ENCODE results near the gene SECTM1.

The SECTM1 gene

DNA sequence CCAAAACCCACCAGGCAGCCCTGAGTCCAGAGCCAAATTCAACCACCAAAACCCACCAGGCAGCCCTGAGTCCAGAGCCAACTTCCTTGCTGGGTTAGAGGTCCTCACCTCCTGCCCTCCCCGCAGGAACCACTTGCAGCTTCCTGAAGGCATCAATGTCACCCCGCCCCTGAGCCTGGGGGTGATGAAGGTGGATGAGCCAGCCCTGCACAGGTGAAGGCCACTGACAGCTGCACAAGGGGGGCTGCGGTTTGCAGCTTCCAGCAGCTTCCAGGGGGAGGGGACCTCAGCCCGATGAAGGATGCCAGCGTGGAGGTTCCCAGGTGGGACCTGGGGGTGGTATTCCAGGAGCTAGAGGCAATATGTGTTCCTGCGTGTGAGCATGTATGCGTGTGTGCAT lies 52.5 kb downstream of the SECTM1 start:
- no peaks in the 10 kb centered on the region for H3K9me3 ChIP-seq (ENCODE audit: control insufficient read depth, low read length)
- TF ChIP-seq CTCF (IDR thresholded peaks at IDR 0.05) = no peak
- H3K4me2 ChIP-seq (ENCODE audit: low read length) = no peak overlapping the region
- no peaks in the 10 kb centered on the region for H3K79me2 ChIP-seq
- no peak overlapping the region for H3K9ac ChIP-seq
- H2AFZ ChIP-seq = no peak overlapping the region
- H3K27ac ChIP-seq = no peak overlapping the region
- peaks cover 10% of the 10 kb centered on the region for H3K4me1 ChIP-seq
- H3K4me3 ChIP-seq (ENCODE audit: low read depth, low read length) = no peak overlapping the region
- no peaks in the 10 kb centered on the region for H3K27me3 ChIP-seq (ENCODE audit: control insufficient read depth, insufficient read depth, low read length)
- no peaks in the 10 kb centered on the region for H3K36me3 ChIP-seq (ENCODE audit: control insufficient read depth, insufficient read depth, low read length)

DNA sequence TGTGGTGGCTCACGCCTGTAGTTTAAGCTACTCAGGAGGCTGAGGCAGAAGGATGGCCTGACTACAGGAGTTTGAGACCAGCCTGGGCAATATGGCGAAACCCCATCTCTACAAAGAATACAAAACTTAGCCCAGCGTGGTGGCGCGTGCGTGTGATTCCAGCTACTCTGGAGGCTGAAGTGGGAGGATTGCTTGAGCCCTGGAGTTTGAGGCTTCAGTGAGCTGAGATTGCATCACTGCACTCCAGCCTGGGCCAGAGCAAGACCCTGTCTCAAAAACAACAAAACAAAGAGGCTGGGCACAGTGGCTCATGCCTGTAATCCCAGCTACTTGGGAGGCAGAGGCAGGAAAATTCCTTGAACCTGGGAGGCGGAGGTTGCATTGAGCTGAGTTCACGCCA lies 53.0 kb downstream of the SECTM1 start:
- Histone ChIP-seq H3K27me3 (ENCODE audit: control insufficient read depth, insufficient read depth, low read length) (no peaks in the 10 kb centered on the region), H3K9ac (no peak overlapping the region), H3K4me1 (peaks cover 10% of the 10 kb centered on the region), H3K79me2 (no peaks in the 10 kb centered on the region), H3K9me3 (ENCODE audit: control insufficient read depth, low read length) (no peaks in the 10 kb centered on the region), H3K4me2 (ENCODE audit: low read length) (no peak overlapping the region), H2AFZ (no peak overlapping the region), H3K4me3 (ENCODE audit: low read depth, low read length) (no peak overlapping the region), H3K36me3 (ENCODE audit: control insufficient read depth, insufficient read depth, low read length) (no peaks in the 10 kb centered on the region), H3K27ac (no peak overlapping the region)
- no peak for TF ChIP-seq CTCF (IDR thresholded peaks at IDR 0.05)

DNA sequence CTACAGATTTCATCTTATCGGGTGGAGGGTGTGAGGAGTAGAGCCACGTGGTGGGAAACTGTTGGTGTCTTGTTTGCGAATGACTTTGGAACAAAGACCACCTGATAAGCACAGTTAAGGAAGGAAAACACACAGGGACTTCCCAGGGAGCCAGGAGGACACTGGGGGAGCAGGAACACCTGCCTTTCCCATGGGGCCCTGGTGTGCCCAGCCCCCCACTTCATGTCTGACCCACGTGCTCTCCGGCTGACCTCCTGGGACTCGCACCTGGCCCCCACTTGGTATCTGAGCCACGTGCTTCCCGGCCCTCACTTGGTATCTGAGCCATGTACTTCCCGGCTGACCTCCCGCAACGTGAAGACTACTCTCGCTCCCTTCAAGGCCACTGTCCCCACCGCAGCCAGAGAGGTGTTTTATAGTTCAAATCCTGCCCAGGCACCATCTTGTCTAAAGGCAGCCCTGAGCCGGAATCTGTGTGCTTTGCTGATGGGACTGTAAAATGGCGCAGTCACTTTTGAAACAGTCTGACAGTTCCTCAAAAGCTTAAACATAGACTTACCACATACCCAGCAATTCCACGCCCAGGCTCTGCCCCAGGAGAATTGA lies 54.7 kb downstream of the SECTM1 start:
- peaks cover 10% of the 10 kb centered on the region for H3K4me1 ChIP-seq
- no peak for TF ChIP-seq CTCF (IDR thresholded peaks at IDR 0.05)
- no peak overlapping the region for H3K9ac ChIP-seq
- H3K4me3 ChIP-seq (ENCODE audit: low read depth, low read length) = no peak overlapping the region
- no peaks in the 10 kb centered on the region for H3K27me3 ChIP-seq (ENCODE audit: control insufficient read depth, insufficient read depth, low read length)
- H3K36me3 ChIP-seq (ENCODE audit: control insufficient read depth, insufficient read depth, low read length) = no peaks in the 10 kb centered on the region
- no peak overlapping the region for H3K27ac ChIP-seq
- H2AFZ ChIP-seq = no peak overlapping the region
- peaks cover 5% of the 10 kb centered on the region for H3K79me2 ChIP-seq
- no peaks in the 10 kb centered on the region for H3K9me3 ChIP-seq (ENCODE audit: control insufficient read depth, low read length)
- no peak overlapping the region for H3K4me2 ChIP-seq (ENCODE audit: low read length)

- no peak overlapping the region for H3K4me2 ChIP-seq (ENCODE audit: low read length)
- H3K9me3 ChIP-seq (ENCODE audit: control insufficient read depth, low read length) = no peaks in the 10 kb centered on the region
- no peaks in the 10 kb centered on the region for H3K36me3 ChIP-seq (ENCODE audit: control insufficient read depth, insufficient read depth, low read length)
- TF ChIP-seq CTCF (IDR thresholded peaks at IDR 0.05) = no peak
- H3K9ac ChIP-seq = no peak overlapping the region
- H3K4me3 ChIP-seq (ENCODE audit: low read depth, low read length) = no peak overlapping the region
- H3K4me1 ChIP-seq = peaks cover 7% of the 10 kb centered on the region
- no peak overlapping the region for H3K27ac ChIP-seq
- H2AFZ ChIP-seq = no peak overlapping the region
- H3K79me2 ChIP-seq = peaks cover 5% of the 10 kb centered on the region
- H3K27me3 ChIP-seq (ENCODE audit: control insufficient read depth, insufficient read depth, low read length) = no peaks in the 10 kb centered on the region
Observed at GRCh38 chr17:82278308-82278707, 55.3 kb downstream of the SECTM1 start.

DNA sequence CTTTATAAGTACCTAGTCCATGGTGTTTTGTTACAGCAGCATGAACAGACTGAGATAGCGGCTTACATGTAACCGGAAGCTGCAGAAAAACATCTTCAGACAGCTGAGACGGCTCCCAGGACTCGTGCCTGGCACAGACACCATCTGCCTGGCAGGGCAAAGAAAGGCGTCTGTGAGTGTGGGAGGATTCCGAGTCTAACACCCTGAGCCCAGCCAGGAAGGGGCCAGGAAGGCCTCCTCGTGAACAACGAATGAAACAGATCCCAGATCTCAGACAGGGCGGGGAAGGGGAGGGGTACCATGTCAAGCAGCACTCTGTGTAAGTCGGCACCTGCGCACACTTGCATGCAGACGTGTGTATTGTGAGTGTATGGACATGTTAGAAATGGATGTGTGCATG lies 55.7 kb downstream of the SECTM1 start:
- Histone ChIP-seq H3K27ac (no peak overlapping the region), H3K4me3 (ENCODE audit: low read depth, low read length) (no peak overlapping the region), H2AFZ (no peak overlapping the region), H3K79me2 (peaks cover 8% of the 10 kb centered on the region), H3K27me3 (ENCODE audit: control insufficient read depth, insufficient read depth, low read length) (no peaks in the 10 kb centered on the region), H3K4me2 (ENCODE audit: low read length) (no peak overlapping the region), H3K4me1 (peaks cover 2% of the 10 kb centered on the region), H3K36me3 (ENCODE audit: control insufficient read depth, insufficient read depth, low read length) (no peaks in the 10 kb centered on the region), H3K9ac (no peak overlapping the region), H3K9me3 (ENCODE audit: control insufficient read depth, low read length) (no peaks in the 10 kb centered on the region)
- no peak for TF ChIP-seq CTCF (IDR thresholded peaks at IDR 0.05)
